Stomach (tissue), 4 donors: ENCODE results near the gene E4F1.
"Not testable (repeated sequence)": the region's sequence is repeated elsewhere in the genome, so short reads cannot be mapped to it uniquely, and the experiment has no call there.

Experiments
- CTCF ChIP-seq, 7 experiments: fragments of 450-650 bp in 4 of 7; fragments of 200-600 bp in 3 of 7; sonication (generic) in 3 of 7; IDR thresholded peaks; one replicate each; pipeline ENCODE4 v1.5.1; 2016 to 2019; ENCODE audit warnings: antibody characterized with exemption in 7 of 7, control low read depth in 2 of 7, mild to moderate bottlenecking in 1 of 7
- POLR2AphosphoS5 ChIP-seq, 3 donors: sonication (generic); formaldehyde crosslinking; IDR thresholded peaks; one replicate each; pipeline ENCODE4 v1.6.1; 2016; ENCODE audit warnings: antibody characterized with exemption in 3 of 3

- not testable (repeated sequence) for TF ChIP-seq CTCF, POLR2AphosphoS5 (IDR thresholded peaks at IDR 0.05)
Measured at GRCh38 chr16:2240331-2240730, 16.9 kb downstream of the E4F1 start.
